ENCODE measurements around the gene SDC3. TPM values are rescaled to one million over a fixed set of nuclear protein-coding genes. Genes with fewer than 3 reads are reported as not detected.
"Not testable (repeated sequence)": the region's sequence is repeated elsewhere in the genome, so short reads cannot be mapped to it uniquely, and the experiment has no call there.

Gene SDC3
- total RNA-seq, 3 donors from 2014 or later = 0.55 to 1.0 (median 0.68) TPM

DNA sequence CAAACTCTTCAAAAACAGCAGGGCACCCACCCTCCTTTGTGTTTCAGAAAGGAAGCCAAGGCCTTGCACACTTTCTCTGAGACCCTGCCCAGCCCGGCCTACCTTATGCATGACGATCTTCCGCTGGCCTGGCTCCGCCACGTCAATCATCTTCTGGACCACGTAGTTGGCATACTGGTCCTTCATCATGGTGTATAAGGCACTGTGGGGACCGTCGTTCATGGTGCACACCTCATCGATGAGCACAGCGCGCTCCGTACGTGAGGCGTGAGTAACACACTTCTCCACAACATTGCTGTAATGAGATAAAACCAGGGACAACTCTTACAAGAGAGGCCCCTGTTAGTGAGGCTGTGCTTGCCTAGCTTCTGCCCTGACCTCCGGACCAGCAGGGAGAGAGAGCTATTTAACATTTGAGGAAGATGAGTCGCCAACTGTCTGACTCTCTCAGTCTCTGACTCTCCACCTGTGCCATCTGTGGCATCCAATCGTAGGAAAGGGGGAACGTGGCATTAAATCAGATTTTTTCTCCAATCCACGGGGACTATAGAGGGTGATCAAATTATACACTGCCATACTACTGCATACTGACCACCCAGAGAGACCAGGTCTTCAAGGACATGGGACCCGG, 28.1 kb upstream of the SDC3 start:
- DNase-seq (no peak), ATAC-seq (no peak)
- Mint-ChIP-seq H3K27me3 (ENCODE audit: low read depth) (no peaks in the 10 kb centered on the region), H3K36me3 (ENCODE audit: insufficient read depth) (peaks cover 50% of the 10 kb centered on the region), H3K9me3 (no peaks in the 10 kb centered on the region), H3K4me3 (no peak overlapping the region), H3K4me1 (ENCODE audit: low read depth) (no peaks in the 10 kb centered on the region)

DNA sequence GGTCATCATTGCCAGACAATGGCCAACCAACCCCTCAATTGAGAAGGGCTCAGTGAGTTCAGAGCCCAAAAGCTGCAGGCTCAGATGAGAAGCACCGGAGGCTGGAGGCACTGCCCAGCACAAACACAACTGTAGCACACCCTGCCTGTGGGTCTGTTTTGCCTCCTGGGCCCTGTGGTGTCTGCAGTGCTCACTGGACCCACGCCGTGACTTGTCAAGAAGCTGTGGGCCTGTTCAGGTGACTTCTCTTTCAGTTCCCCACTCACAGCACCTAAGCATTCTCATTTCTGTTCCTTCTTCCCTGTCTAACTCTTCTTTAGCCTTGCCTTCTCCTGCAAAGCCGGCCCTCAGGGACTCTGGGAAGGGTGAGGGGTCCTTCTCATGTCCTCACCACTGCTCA, 27.2 kb upstream of the SDC3 start:
- ATAC-seq; H3K4me1 Mint-ChIP-seq (ENCODE audit: low read depth); H3K27me3 Mint-ChIP-seq (ENCODE audit: low read depth); DNase-seq; H3K9me3 Mint-ChIP-seq; H3K4me3 Mint-ChIP-seq: not testable (repeated sequence)
- H3K36me3 Mint-ChIP-seq (ENCODE audit: insufficient read depth) = peaks cover 42% of the 10 kb centered on the region

DNA sequence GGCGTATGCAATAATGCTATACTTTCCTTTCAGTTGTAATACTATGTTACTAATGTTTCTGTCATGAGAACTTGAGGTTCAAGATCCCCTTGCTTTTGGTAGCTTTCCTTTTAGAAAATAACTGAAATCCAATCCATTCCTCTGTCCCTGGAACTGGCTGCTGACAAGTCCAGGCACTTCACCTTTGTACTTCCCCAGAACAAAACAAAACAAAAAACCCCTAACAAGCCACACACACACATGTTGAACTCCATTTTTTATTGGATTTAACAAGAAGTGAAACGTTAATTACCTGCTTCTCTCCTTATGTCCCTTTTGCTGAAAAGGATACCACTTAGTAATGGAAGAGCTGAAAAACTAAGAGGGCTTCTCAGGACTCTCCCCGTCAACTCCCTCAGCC, 26.1 kb upstream of the SDC3 start:
- H3K4me1 Mint-ChIP-seq (ENCODE audit: low read depth) = no peaks in the 10 kb centered on the region
- no peak for DNase-seq
- H3K9me3 Mint-ChIP-seq = no peaks in the 10 kb centered on the region
- H3K4me3 Mint-ChIP-seq = no peak overlapping the region
- H3K27me3 Mint-ChIP-seq (ENCODE audit: low read depth) = no peaks in the 10 kb centered on the region
- H3K36me3 Mint-ChIP-seq (ENCODE audit: insufficient read depth) = peaks cover 34% of the 10 kb centered on the region
- no peak for ATAC-seq

DNA sequence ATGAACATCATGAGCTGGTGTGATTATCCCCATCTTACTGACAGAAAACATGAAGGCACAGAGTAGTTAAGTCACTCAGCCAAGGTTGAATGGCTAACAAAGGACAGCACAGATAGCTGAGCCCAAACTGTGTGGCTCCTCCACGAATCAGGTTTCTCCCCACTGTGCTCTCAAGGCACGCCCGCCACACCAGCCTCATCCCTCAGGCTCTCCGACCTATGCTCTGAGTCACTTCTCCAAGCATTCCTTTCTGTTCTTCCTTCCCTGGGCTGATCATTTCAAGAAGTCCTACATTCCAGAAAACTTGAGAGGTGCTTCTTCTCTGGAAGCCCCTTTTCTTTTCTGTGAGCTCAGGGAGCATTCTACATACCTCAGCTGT, 25.3 kb upstream of the SDC3 start:
- Mint-ChIP-seq H3K4me1 (ENCODE audit: low read depth) (no peaks in the 10 kb centered on the region), H3K27me3 (ENCODE audit: low read depth) (no peaks in the 10 kb centered on the region), H3K9me3 (no peaks in the 10 kb centered on the region), H3K36me3 (ENCODE audit: insufficient read depth) (peaks cover 30% of the 10 kb centered on the region), H3K4me3 (no peak overlapping the region)
- DNase-seq = no peak
- no peak for ATAC-seq

DNA sequence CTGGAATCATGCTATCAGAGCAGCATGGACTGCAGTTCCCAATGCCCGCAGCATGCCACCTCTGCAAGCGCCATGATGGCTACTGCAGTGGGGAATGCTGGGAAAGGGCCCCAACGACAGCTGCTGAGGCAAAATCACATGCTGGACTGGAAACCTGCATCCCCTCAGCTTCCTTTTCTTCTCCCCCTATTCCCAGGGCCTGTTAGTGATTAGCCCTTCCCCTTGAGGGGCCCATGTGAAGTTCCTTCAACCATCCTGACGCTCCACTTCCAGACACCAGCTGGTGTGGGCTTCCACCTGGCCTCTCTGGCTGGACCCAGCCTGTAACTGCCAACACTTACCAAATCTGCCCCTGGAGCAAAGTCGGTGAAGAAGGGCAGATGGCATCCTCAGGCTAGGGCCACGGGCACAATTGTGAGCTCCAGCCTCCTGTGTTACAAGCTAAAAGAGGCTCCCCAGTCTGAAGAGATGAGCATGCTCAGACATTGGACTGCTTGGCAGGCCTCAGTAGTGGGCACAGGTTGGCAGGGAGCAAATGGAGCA, 22.1 kb upstream of the SDC3 start:
- Mint-ChIP-seq H3K27me3 (ENCODE audit: low read depth) (no peaks in the 10 kb centered on the region), H3K4me1 (ENCODE audit: low read depth) (no peaks in the 10 kb centered on the region), H3K36me3 (ENCODE audit: insufficient read depth) (peaks cover 20% of the 10 kb centered on the region), H3K4me3 (no peak overlapping the region), H3K9me3 (no peaks in the 10 kb centered on the region)
- ATAC-seq = no peak
- no peak for DNase-seq

DNA sequence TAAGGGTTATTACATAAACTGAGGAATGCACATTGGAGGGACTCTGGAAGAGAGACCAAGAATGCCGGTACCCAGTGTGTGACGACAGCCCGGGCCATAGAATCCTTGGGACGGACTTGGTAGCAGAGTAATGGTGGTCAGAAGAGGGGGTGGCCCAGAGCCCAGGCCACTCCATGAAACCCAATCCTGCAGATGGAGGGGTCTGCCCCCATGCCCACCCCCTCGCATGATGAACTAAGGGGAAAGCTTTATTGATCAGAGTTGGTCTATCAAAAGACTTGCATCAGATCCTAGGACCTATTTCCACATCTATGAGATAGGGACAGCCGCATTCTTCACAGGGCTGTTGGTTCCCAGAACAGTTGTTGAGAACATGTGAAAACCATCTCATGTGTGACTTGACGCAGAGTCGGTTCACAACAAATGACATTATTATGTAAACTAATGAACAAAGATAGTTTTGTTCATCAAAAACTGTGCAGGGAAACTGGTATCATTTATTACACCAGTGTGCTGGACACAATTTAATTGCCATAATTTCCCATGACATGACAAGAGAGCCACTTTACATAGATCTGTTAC, 21.5 kb upstream of the SDC3 start:
- DNase-seq (no peak), ATAC-seq (peak in 1 of 2 donors; percentile 7)
- no peaks in the 10 kb centered on the region for H3K4me1 Mint-ChIP-seq (ENCODE audit: low read depth)
- no peak overlapping the region for H3K4me3 Mint-ChIP-seq
- no peaks in the 10 kb centered on the region for H3K27me3 Mint-ChIP-seq (ENCODE audit: low read depth)
- no peaks in the 10 kb centered on the region for H3K9me3 Mint-ChIP-seq
- peaks cover 17% of the 10 kb centered on the region for H3K36me3 Mint-ChIP-seq (ENCODE audit: insufficient read depth)

DNA sequence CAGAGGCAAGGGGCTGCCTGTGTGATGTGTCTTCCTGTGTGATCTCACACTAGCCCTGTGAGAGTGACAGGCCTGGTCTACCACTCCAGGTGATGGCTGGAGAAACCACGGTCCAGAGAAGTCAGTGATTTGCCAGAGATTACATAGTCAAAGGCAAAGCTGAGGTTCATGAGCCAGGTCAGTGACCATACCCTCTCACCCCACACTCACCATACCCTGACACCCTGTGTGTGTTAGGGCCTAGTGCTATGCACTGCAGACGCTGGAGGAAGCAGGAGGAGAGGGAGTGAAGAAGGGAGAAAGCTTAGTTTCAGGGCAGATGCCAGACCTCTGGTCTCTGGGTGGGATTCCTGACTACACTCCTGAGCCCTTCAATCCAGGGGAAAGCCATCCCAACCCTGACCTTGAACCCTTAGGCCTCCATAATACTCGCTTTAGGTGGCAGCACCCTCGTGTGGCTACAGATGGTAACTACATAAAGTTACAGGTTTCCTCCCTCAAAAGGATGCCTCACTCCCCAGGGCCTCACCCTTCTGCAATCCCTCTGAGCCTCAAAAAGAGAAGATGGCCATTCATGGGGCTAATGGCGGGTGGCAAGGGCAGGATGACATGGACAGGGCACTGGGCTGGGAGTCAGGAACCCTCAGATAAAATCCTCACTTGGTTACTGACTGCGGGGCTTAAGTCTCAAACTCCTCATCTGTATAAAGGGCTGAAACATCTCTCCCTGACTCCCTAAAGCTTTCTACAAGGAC, 20.8 kb upstream of the SDC3 start:
- no peak overlapping the region for H3K4me3 Mint-ChIP-seq
- no peaks in the 10 kb centered on the region for H3K27me3 Mint-ChIP-seq (ENCODE audit: low read depth)
- peaks cover 11% of the 10 kb centered on the region for H3K36me3 Mint-ChIP-seq (ENCODE audit: insufficient read depth)
- no peaks in the 10 kb centered on the region for H3K9me3 Mint-ChIP-seq
- ATAC-seq (peak; percentile 66 to 82), DNase-seq (peak; percentile 45)
- H3K4me1 Mint-ChIP-seq (ENCODE audit: low read depth) = no peaks in the 10 kb centered on the region

DNA sequence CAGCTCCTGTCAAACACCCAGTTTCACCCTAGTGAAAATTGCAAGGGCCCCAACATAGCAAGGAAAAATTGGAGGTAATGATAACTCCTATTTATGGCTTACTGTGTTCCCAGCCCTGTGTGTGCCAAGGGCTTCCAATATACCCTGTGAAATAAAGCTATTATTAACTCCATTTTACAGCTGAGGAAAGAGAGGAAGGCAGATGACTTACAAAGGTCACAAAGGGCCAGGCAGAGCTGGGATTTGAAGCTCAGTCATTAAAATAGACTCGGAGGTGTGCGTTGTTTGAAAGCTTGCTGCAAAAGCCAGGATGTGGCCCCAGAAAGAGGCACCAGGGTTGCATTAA, 20.2 kb upstream of the SDC3 start:
- DNase-seq = no peak
- H3K27me3 Mint-ChIP-seq (ENCODE audit: low read depth) = no peaks in the 10 kb centered on the region
- no peak for ATAC-seq
- H3K36me3 Mint-ChIP-seq (ENCODE audit: insufficient read depth) = peaks cover 7% of the 10 kb centered on the region
- no peak overlapping the region for H3K4me3 Mint-ChIP-seq
- no peaks in the 10 kb centered on the region for H3K9me3 Mint-ChIP-seq
- no peaks in the 10 kb centered on the region for H3K4me1 Mint-ChIP-seq (ENCODE audit: low read depth)

DNA sequence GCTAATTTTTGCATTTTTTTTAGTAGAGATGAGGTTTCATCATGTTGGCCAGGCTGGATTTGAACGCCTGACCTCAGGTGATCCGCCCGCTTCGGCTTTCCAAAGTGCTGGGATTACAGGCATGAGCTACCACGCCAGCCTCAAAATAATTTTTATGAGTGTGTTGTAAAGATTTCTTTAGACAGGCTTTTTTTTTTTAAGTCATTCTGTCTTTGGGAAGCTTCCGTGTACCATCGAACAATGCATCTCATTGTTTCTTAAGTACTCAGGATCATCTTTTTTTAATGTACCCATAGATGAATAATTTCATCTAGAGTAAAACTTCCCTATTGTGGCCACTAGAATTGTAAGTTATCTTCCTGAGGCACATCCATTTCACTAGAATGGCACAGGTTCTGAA, 19.6 kb upstream of the SDC3 start:
- no peak for ATAC-seq
- Mint-ChIP-seq H3K4me3 (no peak overlapping the region), H3K27me3 (ENCODE audit: low read depth) (no peaks in the 10 kb centered on the region)

DNA sequence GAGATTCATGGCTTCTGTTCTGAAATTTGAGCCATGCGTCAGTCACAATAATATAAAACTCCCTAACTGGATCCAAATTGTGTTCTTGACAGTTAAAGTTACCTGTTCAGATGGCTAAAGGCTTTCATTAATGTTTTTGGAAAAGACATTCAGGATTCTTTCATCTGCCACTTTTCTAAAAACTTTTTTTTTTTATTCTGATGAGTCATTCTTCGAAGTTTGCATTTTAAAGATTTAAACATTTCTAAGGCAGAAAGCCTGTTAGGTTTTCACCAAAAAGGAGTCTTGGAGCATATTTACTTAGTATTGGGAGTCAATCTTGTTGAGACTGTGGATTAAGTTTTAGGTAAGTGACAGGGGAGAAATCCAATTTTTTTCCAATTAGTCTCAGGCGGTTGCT, 18.9 kb upstream of the SDC3 start:
- no peaks in the 10 kb centered on the region for H3K27me3 Mint-ChIP-seq (ENCODE audit: low read depth)
- H3K36me3 Mint-ChIP-seq (ENCODE audit: insufficient read depth) = no peaks in the 10 kb centered on the region
- no peaks in the 10 kb centered on the region for H3K9me3 Mint-ChIP-seq
- no peak for ATAC-seq
- no peak overlapping the region for H3K4me3 Mint-ChIP-seq
- no peak for DNase-seq
- no peaks in the 10 kb centered on the region for H3K4me1 Mint-ChIP-seq (ENCODE audit: low read depth)

More for the DNA sequence above, 19.6 kb upstream of the SDC3 start:
- H3K4me1 Mint-ChIP-seq (ENCODE audit: low read depth) = no peaks in the 10 kb centered on the region
- no peaks in the 10 kb centered on the region for H3K9me3 Mint-ChIP-seq
- peaks cover 5% of the 10 kb centered on the region for H3K36me3 Mint-ChIP-seq (ENCODE audit: insufficient read depth)
- no peak for DNase-seq

DNA sequence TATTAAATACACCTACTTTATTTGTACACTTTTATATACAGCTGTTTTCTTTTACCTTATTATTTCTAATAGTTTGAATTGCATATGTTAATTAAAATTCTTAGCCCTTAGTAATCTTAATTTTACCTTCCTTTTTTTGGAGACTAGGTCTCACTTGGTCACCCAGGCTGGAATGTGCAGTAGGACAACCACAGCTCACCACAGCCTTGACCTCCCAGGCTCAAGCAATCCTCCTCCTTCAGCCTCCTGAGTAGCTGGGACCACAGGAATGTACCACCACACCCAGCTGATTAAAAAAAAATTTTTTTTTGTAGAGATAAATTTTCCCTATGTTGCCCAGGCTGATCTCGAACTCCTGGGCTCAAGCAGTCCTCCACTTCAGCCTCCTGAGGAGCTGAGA, 15.0 kb upstream of the SDC3 start:
- DNase-seq (no peak), ATAC-seq (no peak)
- Mint-ChIP-seq H3K36me3 (ENCODE audit: insufficient read depth) (no peaks in the 10 kb centered on the region), H3K4me3 (no peak overlapping the region), H3K9me3 (no peaks in the 10 kb centered on the region), H3K4me1 (ENCODE audit: low read depth) (peaks cover 3% of the 10 kb centered on the region), H3K27me3 (ENCODE audit: low read depth) (no peaks in the 10 kb centered on the region)

DNA sequence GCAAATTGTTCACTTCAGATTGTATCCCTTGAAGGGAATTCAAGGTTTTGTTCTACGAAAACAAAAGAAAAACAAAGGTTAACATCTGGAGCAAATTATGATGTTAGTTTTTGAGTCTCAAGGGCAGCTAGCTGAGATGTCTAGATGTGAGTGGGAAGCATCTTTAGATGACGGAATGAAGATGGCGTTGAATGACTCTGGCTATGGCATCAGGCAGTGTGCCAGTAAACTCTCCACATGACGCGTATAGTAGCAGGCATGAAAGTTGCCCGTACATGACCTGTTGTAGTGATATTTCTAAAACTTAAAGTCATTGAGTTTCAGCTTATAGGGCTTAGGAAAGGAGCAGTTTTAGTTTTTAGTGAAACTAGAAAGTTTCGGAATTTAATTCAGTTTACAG, 12.3 kb upstream of the SDC3 start:
- Mint-ChIP-seq H3K4me1 (ENCODE audit: low read depth) (peaks cover 3% of the 10 kb centered on the region), H3K27me3 (ENCODE audit: low read depth) (no peaks in the 10 kb centered on the region), H3K4me3 (no peak overlapping the region), H3K36me3 (ENCODE audit: insufficient read depth) (no peaks in the 10 kb centered on the region), H3K9me3 (no peaks in the 10 kb centered on the region)
- ATAC-seq (no peak), DNase-seq (no peak)

DNA sequence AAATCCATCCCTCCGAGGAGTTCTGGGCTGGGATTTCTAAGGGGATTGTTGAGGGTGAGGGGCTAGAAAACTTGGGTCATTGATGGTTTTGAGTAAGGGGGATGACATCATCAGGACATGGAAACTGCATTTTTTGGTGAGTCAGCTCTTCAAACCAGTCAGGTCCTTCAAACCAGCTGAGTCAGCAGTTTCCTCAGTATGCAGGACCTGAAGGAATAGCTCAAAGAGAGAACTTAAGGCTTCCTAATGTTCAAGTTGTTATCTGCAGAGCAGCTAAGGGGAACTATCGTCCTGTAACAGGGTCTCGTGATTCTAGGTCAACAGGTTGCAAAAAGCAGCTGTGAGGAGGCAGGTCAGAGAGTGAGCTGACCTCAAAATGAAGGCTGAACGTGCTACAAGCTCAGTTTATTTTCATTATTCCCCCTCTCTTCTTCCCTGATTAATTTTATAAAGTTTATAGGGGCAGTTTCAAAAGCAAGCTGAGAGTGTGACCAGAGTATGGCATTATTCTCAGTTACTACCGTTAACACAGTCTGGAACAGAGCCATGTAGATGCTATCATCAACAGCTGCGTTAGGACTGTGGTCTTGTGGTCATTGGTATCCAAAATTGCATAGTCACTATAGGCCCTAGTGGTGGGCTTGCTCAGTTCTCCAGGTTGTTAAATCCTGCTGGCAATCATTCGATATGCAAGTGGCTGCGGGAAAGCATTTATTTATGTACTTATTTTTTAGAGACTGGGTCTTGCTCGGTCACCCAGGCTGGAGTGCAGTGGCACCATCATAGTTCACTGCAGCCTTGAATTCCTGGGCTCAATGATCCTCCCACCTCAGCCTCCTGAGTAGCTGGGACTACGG, 10.7 kb upstream of the SDC3 start:
- no peak for ATAC-seq
- peaks cover 3% of the 10 kb centered on the region for H3K4me1 Mint-ChIP-seq (ENCODE audit: low read depth)

DNA sequence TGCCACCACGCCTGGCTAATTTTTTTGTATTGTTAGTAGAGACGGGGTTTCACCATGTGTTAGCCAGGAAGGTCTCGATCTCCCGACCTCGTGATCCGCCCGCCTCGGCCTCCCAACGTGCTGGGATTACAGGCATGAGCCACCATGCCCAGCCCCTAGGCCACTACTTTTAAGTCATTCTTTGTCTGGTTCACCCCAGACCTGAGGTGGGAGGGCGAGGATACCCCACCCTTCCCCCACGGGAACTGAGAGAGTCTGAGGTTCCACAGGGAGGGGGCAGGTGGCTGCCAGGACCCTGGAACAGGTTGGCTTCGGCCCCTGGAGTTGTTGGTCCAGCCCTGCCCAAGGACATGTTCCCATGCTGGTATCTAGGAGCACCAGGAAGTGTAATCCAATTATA, 7.7 kb upstream of the SDC3 start:
- no peaks in the 10 kb centered on the region for H3K27me3 Mint-ChIP-seq (ENCODE audit: low read depth)
- H3K9me3 Mint-ChIP-seq = no peaks in the 10 kb centered on the region
- H3K4me1 Mint-ChIP-seq (ENCODE audit: low read depth) = peaks cover 4% of the 10 kb centered on the region
- H3K36me3 Mint-ChIP-seq (ENCODE audit: insufficient read depth) = no peaks in the 10 kb centered on the region
- ATAC-seq (no peak), DNase-seq (no peak)
- H3K4me3 Mint-ChIP-seq = no peak overlapping the region

More for the DNA sequence above, 10.7 kb upstream of the SDC3 start:
- no peak for DNase-seq
- Mint-ChIP-seq H3K9me3 (no peaks in the 10 kb centered on the region), H3K4me3 (no peak overlapping the region), H3K36me3 (ENCODE audit: insufficient read depth) (no peaks in the 10 kb centered on the region), H3K27me3 (ENCODE audit: low read depth) (no peaks in the 10 kb centered on the region)

All from activated T-cell treated with anti-CD3 and anti-CD28 coated beads, Interleukin-2, amount 50 U/mL, for 4 hours (primary cell).